ENCODE data around the gene KDM4C. TPM values are rescaled to one million over a fixed set of nuclear protein-coding genes. Genes with fewer than 3 reads are reported as not detected.

The KDM4C gene
- total RNA-seq, 2 experiments from 2014 or later, result 53.0 to 53.7 TPM

GRCh38 chr9:7089406-7090193 lies 331.8 kb downstream of the KDM4C start:
- ChIA-PET POLR2A (no interaction called here), CTCF (interaction anchor here (0.7 kb wide), 1 partner anchor 8 kb away, joined by 4 read pairs; no protein-coding TSS in a partner anchor)
- Mint-ChIP-seq H3K27ac (no peak overlapping the region), H3K36me3 (ENCODE audit: low read depth) (peaks cover 6% of the 10 kb centered on the region), H3K9me3 (no peaks in the 10 kb centered on the region), H3K4me3 (no peak overlapping the region), H3K27me3 (no peaks in the 10 kb centered on the region), H3K4me1 (peaks cover 5% of the 10 kb centered on the region)
- DNase-seq, result no peak

- Mint-ChIP-seq H3K9me3 (peaks cover 2% of the 10 kb centered on the region), H3K4me3 (no peak overlapping the region), H3K27me3 (no peaks in the 10 kb centered on the region), H3K4me1 (peaks cover 5% of the 10 kb centered on the region), H3K36me3 (ENCODE audit: low read depth) (peaks cover 17% of the 10 kb centered on the region), H3K27ac (no peak overlapping the region)
- POLR2A ChIA-PET, result no interaction called here
- no peak for DNase-seq
- CTCF ChIA-PET, result no interaction called here
Measured at GRCh38 chr9:7093040-7093439, 335.3 kb downstream of the KDM4C start.

- no peak for DNase-seq
- Mint-ChIP-seq H3K27ac (peak overlapping the region; percentile 43), H3K9me3 (peaks cover 6% of the 10 kb centered on the region), H3K27me3 (no peaks in the 10 kb centered on the region), H3K4me3 (no peak overlapping the region), H3K36me3 (ENCODE audit: low read depth) (peaks cover 26% of the 10 kb centered on the region), H3K4me1 (peaks cover 5% of the 10 kb centered on the region)
- ChIA-PET CTCF (no interaction called here), POLR2A (no interaction called here)
Measured at GRCh38 chr9:7094052-7094451, 336.3 kb downstream of the KDM4C start.

GRCh38 chr9:7094576-7094975 lies 336.8 kb downstream of the KDM4C start:
- Mint-ChIP-seq H3K4me3 (no peak overlapping the region), H3K9me3 (peaks cover 10% of the 10 kb centered on the region), H3K36me3 (ENCODE audit: low read depth) (peaks cover 29% of the 10 kb centered on the region), H3K27ac (no peak overlapping the region), H3K27me3 (no peaks in the 10 kb centered on the region), H3K4me1 (peaks cover 5% of the 10 kb centered on the region)
- POLR2A ChIA-PET, result no interaction called here
- CTCF ChIA-PET, result no interaction called here
- DNase-seq, result no peak

GRCh38 chr9:7095058-7095457 lies 337.3 kb downstream of the KDM4C start:
- Mint-ChIP-seq H3K27me3 (no peaks in the 10 kb centered on the region), H3K4me1 (peaks cover 5% of the 10 kb centered on the region), H3K36me3 (ENCODE audit: low read depth) (peaks cover 30% of the 10 kb centered on the region), H3K27ac (no peak overlapping the region), H3K4me3 (no peak overlapping the region), H3K9me3 (peaks cover 10% of the 10 kb centered on the region)
- no peak for DNase-seq
- ChIA-PET POLR2A (no interaction called here), CTCF (no interaction called here)

GRCh38 chr9:7097040-7097715 lies 339.4 kb downstream of the KDM4C start:
- Mint-ChIP-seq H3K27ac (peak overlapping the region; percentile 54), H3K9me3 (peaks cover 10% of the 10 kb centered on the region), H3K4me1 (peaks cover 5% of the 10 kb centered on the region), H3K36me3 (ENCODE audit: low read depth) (peaks cover 32% of the 10 kb centered on the region), H3K27me3 (no peaks in the 10 kb centered on the region), H3K4me3 (no peak overlapping the region)
- CTCF ChIA-PET, result interaction anchor here (0.8 to 1.1 kb wide), 2 partner anchors 8 to 21 kb away, joined by 3 to 4 read pairs; no protein-coding TSS in a partner anchor
- POLR2A ChIA-PET, result no interaction called here
- no peak for DNase-seq

- H3K36me3 Mint-ChIP-seq (ENCODE audit: low read depth), result peaks cover 32% of the 10 kb centered on the region
Measured at GRCh38 chr9:7097785-7098752, 340.3 kb downstream of the KDM4C start.

GRCh38 chr9:7103367-7103766 lies 345.6 kb downstream of the KDM4C start:
- H3K4me1 Mint-ChIP-seq, result no peaks in the 10 kb centered on the region
- peaks cover 53% of the 10 kb centered on the region for H3K36me3 Mint-ChIP-seq (ENCODE audit: low read depth)
- no peaks in the 10 kb centered on the region for H3K27me3 Mint-ChIP-seq
- no peak overlapping the region for H3K27ac Mint-ChIP-seq
- H3K9me3 Mint-ChIP-seq, result peaks cover 7% of the 10 kb centered on the region
- no peak overlapping the region for H3K4me3 Mint-ChIP-seq
- POLR2A ChIA-PET, result no interaction called here
- CTCF ChIA-PET, result no interaction called here
- DNase-seq, result no peak

More at GRCh38 chr9:7097785-7098752, 340.3 kb downstream of the KDM4C start:
- no peak overlapping the region for H3K4me3 Mint-ChIP-seq
- POLR2A ChIA-PET, result no interaction called here
- CTCF ChIA-PET, result interaction anchor here (0.8 to 1.1 kb wide), 2 partner anchors 9 to 20 kb away, joined by 3 to 4 read pairs; no protein-coding TSS in a partner anchor
- no peak for DNase-seq
- peaks cover under 1% of the 10 kb centered on the region for H3K4me1 Mint-ChIP-seq
- no peaks in the 10 kb centered on the region for H3K27me3 Mint-ChIP-seq
- H3K9me3 Mint-ChIP-seq, result peaks cover 10% of the 10 kb centered on the region
- H3K27ac Mint-ChIP-seq, result no peak overlapping the region

GRCh38 chr9:7103771-7104170 lies 346.0 kb downstream of the KDM4C start:
- ChIA-PET CTCF (no interaction called here), POLR2A (no interaction called here)

GRCh38 chr9:7104625-7105024 lies 346.9 kb downstream of the KDM4C start:
- Mint-ChIP-seq H3K36me3 (ENCODE audit: low read depth) (peaks cover 48% of the 10 kb centered on the region), H3K27ac (no peak overlapping the region), H3K27me3 (no peaks in the 10 kb centered on the region), H3K4me1 (no peaks in the 10 kb centered on the region), H3K9me3 (peaks cover under 1% of the 10 kb centered on the region), H3K4me3 (no peak overlapping the region)
- DNase-seq, result no peak
- CTCF ChIA-PET, result interaction anchor here (1.0 to 1.1 kb wide), 2 partner anchors 107 to 238 kb away, joined by 3 read pairs; no protein-coding TSS in a partner anchor
- POLR2A ChIA-PET, result no interaction called here

More at GRCh38 chr9:7103771-7104170, 346.0 kb downstream of the KDM4C start:
- DNase-seq, result no peak
- Mint-ChIP-seq H3K4me3 (no peak overlapping the region), H3K4me1 (no peaks in the 10 kb centered on the region), H3K36me3 (ENCODE audit: low read depth) (peaks cover 52% of the 10 kb centered on the region), H3K9me3 (peaks cover 4% of the 10 kb centered on the region), H3K27ac (no peak overlapping the region), H3K27me3 (no peaks in the 10 kb centered on the region)

GRCh38 chr9:7105095-7105494 lies 347.3 kb downstream of the KDM4C start:
- Mint-ChIP-seq H3K4me3 (no peak overlapping the region), H3K27ac (no peak overlapping the region), H3K9me3 (no peaks in the 10 kb centered on the region), H3K27me3 (no peaks in the 10 kb centered on the region), H3K4me1 (no peaks in the 10 kb centered on the region), H3K36me3 (ENCODE audit: low read depth) (peaks cover 52% of the 10 kb centered on the region)
- no peak for DNase-seq
- ChIA-PET POLR2A (no interaction called here), CTCF (interaction anchor here (1.0 to 1.1 kb wide), 2 partner anchors 107 to 237 kb away, joined by 3 read pairs; no protein-coding TSS in a partner anchor)

GRCh38 chr9:7108936-7109335 lies 351.2 kb downstream of the KDM4C start:
- Mint-ChIP-seq H3K9me3 (no peaks in the 10 kb centered on the region), H3K27ac (no peak overlapping the region), H3K4me1 (no peaks in the 10 kb centered on the region), H3K27me3 (no peaks in the 10 kb centered on the region), H3K36me3 (ENCODE audit: low read depth) (peaks cover 58% of the 10 kb centered on the region), H3K4me3 (no peak overlapping the region)
- ChIA-PET POLR2A (no interaction called here), CTCF (no interaction called here)
- no peak for DNase-seq
